ENCODE results near the gene GALK1. TPM values are rescaled to one million over a fixed set of nuclear protein-coding genes. Genes with fewer than 3 reads are reported as not detected.

The GALK1 gene
- total and polyA plus RNA-seq, 9 of the 15 experiments (the other 6 are each of a cell fraction or from before 2014, with no cell fraction given), result 0.45 to 51.6 (median 17.4) TPM

GRCh38 chr17:75724016-75725003 lies 40.7 kb downstream of the GALK1 start (continued):
- no peak for TF ChIP-seq PHB (CRISPR knock-in tag; IDR thresholded peaks at IDR 0.05)
- no peak for TF ChIP-seq ARID4B (CRISPR knock-in tag; IDR thresholded peaks at IDR 0.05)
- TF ChIP-seq ZNF143 (CRISPR knock-in tag; IDR thresholded peaks at IDR 0.05), result no peak
- TF ChIP-seq RBM15 (IDR thresholded peaks at IDR 0.05; ENCODE audit: insufficient read depth, low read length), result no peak

Data from K562 (cell line).